ENCODE data around the gene PPIE.
A peak's percentile ranks its signal among the peaks of the same experiment; 100 is the strongest.

PPIE gene

DNA sequence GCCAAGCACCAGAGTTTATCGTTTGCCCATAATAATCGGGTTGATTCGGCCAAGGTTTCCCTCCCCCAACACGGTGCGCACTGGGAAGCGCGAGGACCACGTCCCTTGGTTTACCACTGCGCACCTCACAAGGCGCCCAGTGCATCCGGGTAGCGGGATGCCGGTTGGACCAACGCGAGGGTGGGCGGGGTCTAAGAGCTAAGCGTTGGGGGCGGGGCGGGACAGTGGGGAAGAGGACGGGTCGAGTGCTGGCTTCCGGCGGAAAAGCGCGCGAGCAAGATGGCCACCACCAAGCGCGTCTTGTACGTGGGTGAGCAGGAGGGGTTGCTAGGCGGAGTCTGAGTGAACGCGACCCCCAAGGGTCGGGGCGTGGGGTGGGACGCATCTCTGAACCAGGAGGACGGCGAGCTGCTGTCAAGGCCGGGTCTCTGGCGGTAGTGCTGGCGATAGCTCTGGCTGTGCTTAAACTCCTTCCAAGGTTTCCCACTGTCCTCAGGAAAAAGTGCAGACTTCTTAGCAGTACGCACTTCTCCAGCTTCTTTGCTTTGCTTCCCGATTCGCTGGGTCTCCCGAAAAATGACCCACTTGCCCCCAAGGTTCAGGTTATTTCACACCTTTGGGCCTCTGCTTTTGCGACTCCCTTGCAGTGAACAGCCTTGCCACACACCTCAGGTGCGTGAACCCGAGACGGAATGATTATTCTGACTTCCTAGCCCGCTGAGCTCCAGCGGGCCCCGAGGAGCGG, at the start of gene PPIE:
Gene PPIE, plus strand, starts transcription at position 261 of the 745 bp plus-strand sequence. Its CDS starts 19 bp downstream, at position 280.
- peak; percentile 66 to 91 for DNase-seq (ENCODE audit: low read depth in 1 of 2, low spot score in 1 of 2)
- TF ChIP-seq JUND (IDR thresholded peaks at IDR 0.05; ENCODE audit: low read depth): no peak
- in situ Hi-C loops (cut with HindIII; ENCODE audit: low pct_unique_long_range_greater_than_20kb, low sequenced_read_pairs): no loop called here

DNA sequence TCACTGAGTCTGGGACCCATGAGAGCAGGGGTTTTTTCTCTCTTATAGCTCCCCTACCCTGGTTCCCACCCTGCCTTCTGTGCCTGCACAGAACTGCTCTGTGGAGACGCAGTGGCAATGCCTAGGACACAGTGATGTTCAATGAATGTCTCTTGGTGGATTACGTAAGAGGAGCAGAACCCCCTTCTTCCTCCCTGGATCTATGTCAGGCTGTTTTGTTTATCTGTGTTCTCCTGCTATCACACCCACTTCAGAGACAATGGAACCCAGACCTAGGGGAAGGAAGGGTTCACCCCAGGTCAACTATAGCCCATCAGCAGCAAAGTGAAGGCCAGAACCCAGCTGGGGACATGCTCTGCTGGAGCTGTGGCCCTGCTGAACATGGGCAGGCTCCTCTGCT, 49.5 kb upstream of the PPIE start:
- in situ Hi-C loops (cut with HindIII; ENCODE audit: low pct_unique_long_range_greater_than_20kb, low sequenced_read_pairs): no loop called here
- DNase-seq (ENCODE audit: low read depth in 1 of 2, low spot score in 1 of 2): no peak
- TF ChIP-seq JUND (IDR thresholded peaks at IDR 0.05; ENCODE audit: low read depth): no peak

DNA sequence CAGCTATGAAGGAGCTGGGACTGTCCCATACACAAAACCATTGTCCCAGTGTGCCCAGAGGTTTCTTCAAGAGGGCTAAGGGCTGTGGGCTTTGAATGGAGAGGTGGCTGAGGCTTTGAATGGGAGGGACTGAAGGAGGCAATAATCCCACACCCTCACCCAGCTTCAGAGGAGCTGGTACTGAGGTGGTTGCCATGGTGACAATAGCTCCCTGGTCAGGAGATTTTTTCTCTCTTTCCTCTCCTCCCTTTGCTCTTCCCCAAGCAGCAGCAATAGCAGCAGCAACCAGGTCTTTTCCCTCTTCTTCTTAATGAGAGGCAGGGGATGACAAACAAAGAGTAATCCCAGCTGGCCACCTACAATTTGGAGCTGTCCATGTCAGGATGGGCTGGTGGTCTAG, 49.0 kb upstream of the PPIE start:
- no peak for DNase-seq (ENCODE audit: low read depth in 1 of 2, low spot score in 1 of 2)
- in situ Hi-C loops (cut with HindIII; ENCODE audit: low pct_unique_long_range_greater_than_20kb, low sequenced_read_pairs): no loop called here
- no peak for TF ChIP-seq JUND (IDR thresholded peaks at IDR 0.05; ENCODE audit: low read depth)

DNA sequence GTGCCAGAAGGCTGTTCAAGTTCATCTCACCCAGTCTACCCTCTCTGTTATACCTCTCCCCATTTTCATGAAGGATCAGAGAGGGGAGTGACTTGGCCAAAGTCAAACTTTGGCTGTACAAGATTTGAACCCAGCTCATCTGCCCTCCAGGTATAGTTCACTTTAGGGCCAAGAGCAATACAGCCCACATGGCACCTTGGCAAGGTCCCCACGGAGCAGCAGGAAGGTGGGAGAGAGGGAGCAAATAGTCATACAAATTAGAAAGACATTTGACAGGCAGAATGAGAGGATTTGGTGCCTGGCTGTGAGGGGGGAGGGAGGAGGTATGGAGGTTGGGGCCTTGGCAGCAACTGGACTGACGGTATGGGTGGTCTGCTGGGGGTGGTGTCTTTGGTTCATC, 48.5 kb upstream of the PPIE start:
- TF ChIP-seq JUND (IDR thresholded peaks at IDR 0.05; ENCODE audit: low read depth): no peak
- no peak for DNase-seq (ENCODE audit: low read depth in 1 of 2, low spot score in 1 of 2)
- in situ Hi-C loops (cut with HindIII; ENCODE audit: low pct_unique_long_range_greater_than_20kb, low sequenced_read_pairs): no loop called here

DNA sequence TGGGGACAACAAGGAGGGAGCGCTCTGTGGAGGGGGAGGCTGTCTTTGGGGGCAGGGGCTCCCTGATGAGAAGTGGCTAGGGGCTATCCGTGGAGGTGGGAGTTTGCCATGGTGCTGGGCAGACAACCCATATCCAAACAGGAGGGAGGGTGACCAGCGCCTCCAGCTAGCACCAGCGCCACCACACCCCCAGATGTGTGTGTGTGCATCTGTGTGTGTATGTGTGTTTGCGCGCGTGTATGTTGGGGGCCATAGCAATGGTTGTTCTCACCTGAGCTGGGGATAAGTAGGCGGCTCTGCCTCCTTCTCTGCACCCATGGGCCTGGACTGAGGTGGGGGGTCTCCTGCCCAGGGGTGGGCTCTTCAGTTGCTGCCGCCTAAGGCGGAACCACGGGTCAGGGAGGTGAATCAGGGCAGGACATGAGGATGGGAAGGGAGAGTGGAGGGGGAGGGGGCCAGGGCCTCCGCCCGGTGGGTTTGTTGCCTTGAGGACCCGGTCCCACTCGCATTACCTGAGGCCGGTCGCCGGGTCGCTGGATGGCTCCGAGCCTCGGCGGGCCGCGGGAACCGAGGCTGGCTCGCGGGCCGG, 47.8 kb upstream of the PPIE start:
- TF ChIP-seq JUND (IDR thresholded peaks at IDR 0.05; ENCODE audit: low read depth): no peak
- DNase-seq (ENCODE audit: low read depth in 1 of 2, low spot score in 1 of 2): no peak
- in situ Hi-C loops (cut with HindIII; ENCODE audit: low pct_unique_long_range_greater_than_20kb, low sequenced_read_pairs): no loop called here

DNA sequence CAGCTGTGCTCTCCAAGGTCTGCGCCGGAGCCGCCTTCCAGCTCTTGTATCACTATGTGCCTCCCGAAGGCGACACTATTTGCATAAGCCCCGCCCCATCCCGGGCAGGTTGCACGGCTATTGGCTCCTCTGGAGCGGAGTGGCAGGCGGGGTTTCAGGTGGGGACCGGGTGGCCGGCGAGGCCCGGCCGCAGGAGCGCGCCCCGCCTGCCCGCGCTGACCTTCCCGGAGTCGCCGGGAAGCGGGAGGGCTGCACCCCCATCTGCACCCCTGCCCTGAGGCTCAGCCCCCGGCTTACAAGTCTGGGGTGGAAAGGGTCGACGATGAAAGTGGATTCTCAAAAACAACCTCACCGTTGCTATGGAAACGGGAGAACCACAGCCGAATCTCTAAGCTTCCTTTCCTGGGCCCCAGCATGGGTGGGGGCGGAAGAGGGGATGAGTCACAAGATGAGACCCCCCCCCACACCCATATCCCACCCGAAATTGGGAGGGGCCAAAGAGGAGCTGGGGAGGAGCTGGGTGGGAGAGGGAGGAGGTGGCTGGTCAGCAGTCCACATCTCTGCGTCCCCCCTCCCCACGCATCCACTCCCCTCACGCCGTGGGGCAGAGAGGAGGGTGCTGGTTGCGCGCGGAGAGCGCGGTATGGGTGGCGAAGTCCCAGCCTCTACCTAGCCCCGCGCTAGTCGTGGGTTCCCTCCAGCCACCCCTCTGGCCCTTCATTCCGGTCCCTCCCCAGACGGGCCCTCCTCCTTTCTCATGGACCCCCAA, 47.1 kb upstream of the PPIE start, which contains the start of gene HPCAL4:
Gene HPCAL4, minus strand, starts transcription at position 51 of the 769 bp plus-strand sequence. CDS start 6,830 bp downstream, outside the sequence.
- DNase-seq (ENCODE audit: low read depth in 1 of 2, low spot score in 1 of 2): peak; percentile 75 to 92
- no peak for TF ChIP-seq JUND (IDR thresholded peaks at IDR 0.05; ENCODE audit: low read depth)
- in situ Hi-C loops (cut with HindIII; ENCODE audit: low pct_unique_long_range_greater_than_20kb, low sequenced_read_pairs): no loop called here

DNA sequence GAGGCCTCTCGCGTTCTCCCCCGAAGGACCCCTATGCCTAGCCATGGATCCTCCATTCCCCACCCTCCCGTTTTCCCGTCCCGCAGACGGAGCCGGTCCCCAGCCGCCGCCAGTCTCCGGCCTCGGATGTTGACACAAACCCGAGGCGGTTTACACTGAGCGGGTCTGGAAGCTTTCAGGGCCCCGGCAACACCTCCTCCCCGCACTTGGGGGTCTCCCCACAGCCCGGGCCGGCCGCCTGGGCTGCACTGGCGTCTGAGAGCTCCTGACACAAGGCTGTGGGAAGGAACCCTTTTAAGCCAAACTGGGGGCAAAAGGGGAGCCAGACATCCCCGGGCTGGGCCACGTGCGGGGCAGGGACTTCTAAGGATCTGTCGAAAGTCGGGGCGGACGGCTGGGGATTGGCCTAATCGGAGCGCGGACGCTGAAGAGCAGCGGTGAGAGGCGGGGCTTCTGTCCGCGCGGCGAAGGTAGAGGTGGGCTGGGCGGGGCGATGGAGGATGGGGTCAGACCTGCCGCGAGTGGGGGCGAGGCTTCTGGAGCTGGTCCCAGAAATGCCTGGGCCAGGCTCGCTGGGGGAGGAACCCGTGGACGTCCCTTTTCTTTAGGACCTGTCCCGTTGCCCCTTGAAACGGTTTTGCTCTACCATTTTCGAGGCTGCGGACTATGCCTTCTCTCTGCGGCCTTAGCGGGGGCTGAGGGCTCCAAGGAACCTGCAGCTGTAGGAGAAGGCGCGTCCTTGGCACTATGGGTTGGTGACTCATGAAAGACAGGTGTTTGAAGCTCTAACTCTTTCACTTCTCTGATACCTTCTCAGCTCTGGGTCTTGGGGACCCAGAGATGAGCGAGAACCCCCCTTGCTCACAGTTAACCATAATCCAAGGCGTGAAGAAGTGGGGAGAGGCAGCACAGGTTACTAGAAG, 46.3 kb upstream of the PPIE start:
- TF ChIP-seq JUND (IDR thresholded peaks at IDR 0.05; ENCODE audit: low read depth): no peak
- in situ Hi-C loops (cut with HindIII; ENCODE audit: low pct_unique_long_range_greater_than_20kb, low sequenced_read_pairs): no loop called here
- no peak for DNase-seq (ENCODE audit: low read depth in 1 of 2, low spot score in 1 of 2)

DNA sequence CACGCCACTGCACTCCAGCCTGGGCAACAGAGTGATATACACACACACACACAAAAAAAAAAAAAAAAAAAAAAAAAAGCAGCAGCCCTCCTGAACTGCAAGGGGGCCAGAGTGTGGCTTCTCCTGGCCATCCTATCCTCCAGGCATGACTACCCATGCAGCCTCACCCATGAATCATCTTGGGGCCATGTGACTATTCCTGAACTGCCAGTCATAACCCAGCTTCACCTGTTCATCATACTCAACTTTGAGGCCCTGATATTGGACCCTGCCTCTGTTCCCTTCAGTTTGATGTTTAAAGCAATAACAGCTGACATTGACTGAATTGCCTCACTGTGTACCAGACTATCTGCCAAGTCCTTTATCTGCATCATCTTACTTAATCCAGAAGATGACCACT, 44.7 kb upstream of the PPIE start:
- DNase-seq (ENCODE audit: low read depth in 1 of 2, low spot score in 1 of 2): no peak
- no peak for TF ChIP-seq JUND (IDR thresholded peaks at IDR 0.05; ENCODE audit: low read depth)
- in situ Hi-C loops (cut with HindIII; ENCODE audit: low pct_unique_long_range_greater_than_20kb, low sequenced_read_pairs): no loop called here

DNA sequence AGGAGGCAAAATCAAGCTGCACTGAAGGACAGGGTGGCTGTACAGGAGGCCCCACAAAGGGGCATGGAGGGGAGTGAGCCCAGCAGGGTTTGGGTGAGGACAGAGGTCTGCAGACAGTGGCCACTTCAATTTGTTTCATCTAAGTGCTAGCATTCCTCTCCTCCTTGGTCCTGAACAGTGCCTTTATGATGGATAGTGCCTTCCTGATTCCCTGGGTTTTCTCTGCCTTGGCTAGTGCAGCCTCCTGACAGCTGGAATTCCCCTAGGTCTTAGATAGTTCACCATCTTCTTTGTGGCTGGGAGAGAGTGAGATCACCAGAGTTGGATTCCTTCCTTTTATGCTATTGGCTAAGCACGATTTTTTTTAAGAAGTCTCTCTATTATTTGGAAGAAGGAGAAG, 43.7 kb upstream of the PPIE start:
- in situ Hi-C loops (cut with HindIII; ENCODE audit: low pct_unique_long_range_greater_than_20kb, low sequenced_read_pairs): no loop called here
- no peak for DNase-seq (ENCODE audit: low read depth in 1 of 2, low spot score in 1 of 2)
- TF ChIP-seq JUND (IDR thresholded peaks at IDR 0.05; ENCODE audit: low read depth): no peak

DNA sequence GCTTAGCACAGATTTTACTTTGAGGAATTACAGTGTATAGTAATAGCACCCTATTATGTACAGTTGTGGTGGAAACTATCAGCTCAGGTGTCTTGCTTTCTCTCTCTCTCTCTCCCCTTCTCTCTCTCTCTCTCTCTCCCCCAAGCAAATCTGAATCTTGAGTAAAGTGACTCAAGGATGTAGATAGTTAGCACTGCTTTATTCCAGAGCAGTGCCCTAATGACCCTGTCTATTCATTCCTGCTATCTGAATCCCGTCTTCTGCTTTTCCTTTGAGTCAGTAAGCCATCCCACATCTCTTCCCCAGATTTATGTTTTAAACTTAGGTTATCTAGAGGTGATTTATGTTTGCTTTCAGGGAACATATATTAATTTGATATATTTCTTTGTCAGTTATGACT, 42.2 kb upstream of the PPIE start:
- no peak for TF ChIP-seq JUND (IDR thresholded peaks at IDR 0.05; ENCODE audit: low read depth)
- DNase-seq (ENCODE audit: low read depth in 1 of 2, low spot score in 1 of 2): no peak
- in situ Hi-C loops (cut with HindIII; ENCODE audit: low pct_unique_long_range_greater_than_20kb, low sequenced_read_pairs): no loop called here

DNA sequence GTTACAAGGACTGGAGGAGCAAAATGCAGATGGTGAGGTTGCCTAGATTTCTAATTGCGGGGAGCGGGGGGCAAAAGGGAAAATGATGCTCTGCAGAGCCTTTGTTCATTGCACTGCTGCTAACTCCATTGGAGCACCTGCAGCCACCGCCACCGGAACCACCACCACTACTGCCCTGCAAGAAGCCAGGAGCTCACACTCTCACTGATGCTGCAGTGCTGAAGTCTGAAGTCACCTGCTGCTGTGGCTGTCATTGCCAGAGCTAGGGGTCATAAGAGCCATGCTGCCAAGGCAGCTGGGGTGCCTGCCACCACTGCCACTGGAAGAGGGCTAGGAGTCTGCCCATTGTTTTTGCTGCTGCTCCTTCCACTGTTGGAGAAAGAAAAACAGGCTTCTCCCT, 40.1 kb upstream of the PPIE start:
- in situ Hi-C loops (cut with HindIII; ENCODE audit: low pct_unique_long_range_greater_than_20kb, low sequenced_read_pairs): no loop called here
- DNase-seq (ENCODE audit: low read depth in 1 of 2, low spot score in 1 of 2): no peak
- TF ChIP-seq JUND (IDR thresholded peaks at IDR 0.05; ENCODE audit: low read depth): no peak

DNA sequence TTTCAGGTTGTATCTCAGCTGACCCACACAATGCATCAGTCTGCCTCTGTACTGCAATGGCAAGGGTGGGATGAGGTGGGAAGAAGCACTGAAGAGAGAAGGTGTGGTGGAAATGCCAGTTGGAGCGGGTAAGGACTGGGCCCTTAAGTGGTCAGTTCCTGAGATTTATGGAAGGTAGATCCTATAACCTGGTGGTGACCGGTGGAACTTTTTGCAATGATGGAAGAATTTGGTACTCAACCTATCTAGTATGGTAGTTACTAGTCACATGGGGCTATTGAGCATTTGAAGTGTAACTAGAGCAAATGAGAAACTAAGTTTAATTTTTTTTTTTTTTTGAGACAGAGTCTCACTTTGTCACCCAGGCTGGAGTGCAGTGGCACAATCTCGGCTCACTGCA, 39.3 kb upstream of the PPIE start:
- in situ Hi-C loops (cut with HindIII; ENCODE audit: low pct_unique_long_range_greater_than_20kb, low sequenced_read_pairs): no loop called here
- DNase-seq (ENCODE audit: low read depth in 1 of 2, low spot score in 1 of 2): no peak
- TF ChIP-seq JUND (IDR thresholded peaks at IDR 0.05; ENCODE audit: low read depth): no peak

Measured in T47D (cell line).